ENCODE results near the gene DAB2. TPM values are rescaled to one million over a fixed set of nuclear protein-coding genes. Genes with fewer than 3 reads are reported as not detected.

DAB2 gene
- 6.9 to 9.2 TPM (median 8.5 TPM) in 5 replicates for total RNA-seq (2022; extraction: Qiagen RNA extraction; ENCODE audit: low read depth)

GRCh38 chr5:39424736-39425637, at the start of gene DAB2:
Gene DAB2 (minus strand): TSS chr5:39424980. CDS start chr5:39394320, 30,660 bp downstream.

GRCh38 chr5:39364367-39364766, 60.4 kb downstream of the DAB2 start, which contains the start of gene C9:
Gene C9 (minus strand): TSS chr5:39364495. CDS start chr5:39364464, 31 bp downstream.

Other genes with a start within 250 kb of the DAB2 start
- gene FYB1, start 205.4 kb downstream of the DAB2 start, total RNA-seq (2022; extraction: Qiagen RNA extraction; ENCODE audit: low read depth): 9.4 to 15.8 TPM (median 13.9 TPM) in 5 replicates
- not detected in 5 replicates for gene C9, start 60.5 kb downstream of the DAB2 start, total RNA-seq (2022; extraction: Qiagen RNA extraction; ENCODE audit: low read depth)

All from A549 treated with GW870086 at 1 μM for 4 hours (cell line).